Loucy (cell line): Measurements from ENCODE around the gene EIF1.

ENCODE experiments used
- EZH2phosphoT487 ChIP-seq: fragments of 200-600 bp; IDR thresholded peaks from 2 replicates; pipeline ENCODE4 v1.6.1; 2018; ENCODE audit warnings: antibody characterized with exemption, mild to moderate bottlenecking, moderate library complexity, borderline replicate concordance
- TF ChIP-seq, protein P1 (sequence below): fragments of 200-600 bp; sonication (generic); conservative IDR thresholded peaks from 2 replicates; pipeline ENCODE4 v1.5.1; 2014; ENCODE audit warnings: mild to moderate bottlenecking, antibody characterized with exemption, low read length

DNA sequence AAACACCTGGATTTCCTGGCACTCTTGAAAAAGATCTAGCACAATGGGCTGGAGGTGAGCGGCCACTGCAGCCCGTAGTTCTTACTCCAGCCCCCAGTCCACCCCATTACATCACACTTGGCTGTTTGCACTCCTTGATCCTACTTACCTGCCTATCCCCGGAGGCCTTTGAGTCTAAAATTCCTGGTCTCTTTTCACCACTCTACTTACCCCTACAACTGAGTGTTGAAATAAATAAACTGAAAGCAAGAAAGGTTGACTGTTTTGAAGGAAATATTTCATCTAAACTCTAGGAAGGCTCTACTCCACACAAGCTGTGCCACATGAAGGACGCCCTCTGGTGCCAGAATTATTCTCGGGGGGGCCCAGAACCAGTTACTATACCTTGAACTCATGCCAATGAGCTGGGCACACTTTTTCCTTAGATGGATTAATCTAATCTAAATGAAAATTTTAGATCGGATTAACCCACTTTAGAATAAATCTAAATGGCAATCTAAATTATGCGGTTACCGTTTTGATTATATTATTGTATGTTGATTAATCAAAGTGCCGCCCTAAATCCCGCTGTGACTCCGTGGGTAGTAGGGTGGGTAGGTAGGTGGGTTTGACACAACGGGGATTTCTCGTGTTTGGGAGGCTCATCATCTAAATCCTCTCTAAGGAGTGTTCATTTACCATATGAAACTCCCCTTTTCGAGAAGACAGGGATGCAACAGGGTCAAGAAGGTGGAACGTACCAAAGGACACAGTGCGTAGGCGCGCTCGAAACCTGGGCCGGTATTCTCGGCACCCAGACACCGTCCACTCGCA lies 651 bp upstream of the EIF1 start:
- TF ChIP-seq, protein P1, sequence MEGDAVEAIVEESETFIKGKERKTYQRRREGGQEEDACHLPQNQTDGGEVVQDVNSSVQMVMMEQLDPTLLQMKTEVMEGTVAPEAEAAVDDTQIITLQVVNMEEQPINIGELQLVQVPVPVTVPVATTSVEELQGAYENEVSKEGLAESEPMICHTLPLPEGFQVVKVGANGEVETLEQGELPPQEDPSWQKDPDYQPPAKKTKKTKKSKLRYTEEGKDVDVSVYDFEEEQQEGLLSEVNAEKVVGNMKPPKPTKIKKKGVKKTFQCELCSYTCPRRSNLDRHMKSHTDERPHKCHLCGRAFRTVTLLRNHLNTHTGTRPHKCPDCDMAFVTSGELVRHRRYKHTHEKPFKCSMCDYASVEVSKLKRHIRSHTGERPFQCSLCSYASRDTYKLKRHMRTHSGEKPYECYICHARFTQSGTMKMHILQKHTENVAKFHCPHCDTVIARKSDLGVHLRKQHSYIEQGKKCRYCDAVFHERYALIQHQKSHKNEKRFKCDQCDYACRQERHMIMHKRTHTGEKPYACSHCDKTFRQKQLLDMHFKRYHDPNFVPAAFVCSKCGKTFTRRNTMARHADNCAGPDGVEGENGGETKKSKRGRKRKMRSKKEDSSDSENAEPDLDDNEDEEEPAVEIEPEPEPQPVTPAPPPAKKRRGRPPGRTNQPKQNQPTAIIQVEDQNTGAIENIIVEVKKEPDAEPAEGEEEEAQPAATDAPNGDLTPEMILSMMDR = peak; percentile 77
- no peak for TF ChIP-seq EZH2phosphoT487
